ENCODE results near the gene PRPF38A. TPM values are rescaled to one million over a fixed set of nuclear protein-coding genes. Genes with fewer than 3 reads are reported as not detected.

PRPF38A gene, protein sequence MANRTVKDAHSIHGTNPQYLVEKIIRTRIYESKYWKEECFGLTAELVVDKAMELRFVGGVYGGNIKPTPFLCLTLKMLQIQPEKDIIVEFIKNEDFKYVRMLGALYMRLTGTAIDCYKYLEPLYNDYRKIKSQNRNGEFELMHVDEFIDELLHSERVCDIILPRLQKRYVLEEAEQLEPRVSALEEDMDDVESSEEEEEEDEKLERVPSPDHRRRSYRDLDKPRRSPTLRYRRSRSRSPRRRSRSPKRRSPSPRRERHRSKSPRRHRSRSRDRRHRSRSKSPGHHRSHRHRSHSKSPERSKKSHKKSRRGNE
- total RNA-seq: 10 to 100 TPM in 5 of 6 donors, 1 to 10 TPM in 1; 2.7 to 39.6 (median 16.3) TPM

DNA sequence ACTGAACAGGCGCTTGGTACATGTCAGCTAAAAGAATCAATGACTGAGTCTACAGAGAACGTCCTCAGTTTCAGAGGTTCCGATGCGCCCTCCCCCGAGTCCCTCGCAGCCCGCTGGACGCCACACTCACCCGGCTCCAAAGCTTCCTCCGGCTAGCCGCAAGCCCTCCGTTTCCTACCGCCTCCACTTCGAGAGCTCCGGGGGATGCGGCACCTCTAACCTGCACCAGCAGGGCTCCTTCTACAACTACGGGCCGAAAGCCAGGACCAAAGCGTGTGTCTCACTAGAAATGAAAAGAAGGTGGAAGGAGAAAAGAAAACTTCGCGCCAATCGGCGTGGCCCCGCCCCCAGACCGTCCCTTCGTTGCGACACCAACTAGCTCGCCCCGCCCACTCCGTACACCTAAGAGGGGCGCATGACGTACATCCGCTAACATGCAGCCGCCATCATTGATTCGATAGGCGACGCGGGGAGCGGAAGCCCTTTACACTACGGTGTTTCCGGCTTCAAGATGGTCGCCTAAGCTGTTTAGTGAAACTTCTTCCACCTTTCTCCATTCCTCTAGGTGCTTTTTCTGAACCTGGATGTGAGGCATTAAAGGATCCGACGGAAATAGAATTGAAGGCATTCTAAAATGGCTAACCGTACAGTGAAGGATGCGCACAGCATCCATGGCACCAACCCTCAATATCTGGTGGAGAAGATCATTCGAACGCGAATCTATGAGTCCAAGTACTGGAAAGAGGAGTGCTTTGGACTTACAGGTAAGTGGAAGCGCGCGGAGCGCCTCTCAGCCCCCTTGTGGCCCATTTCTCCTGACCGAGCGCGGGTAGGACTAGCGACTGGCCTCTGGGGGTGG is at the start of gene PRPF38A, which contains the start of gene ORC1:
PRPF38A (plus strand) TSS at position 487 of the 859 bp plus-strand sequence; CDS start at position 635, 148 bp downstream.
ORC1 (minus strand) TSS at position 308 of the 859 bp plus-strand sequence. CDS start 2,200 bp downstream, outside the sequence.
- peaks cover 20 to 27% (median 26%) of the 10 kb centered on the region in 4 donors for H3K4me1 ChIP-seq
- no peaks in the 10 kb centered on the region for H3K27me3 ChIP-seq
- H3K27ac ChIP-seq: peak within 1 kb of the TSS; percentile 86 to 96 (median 90)
- no peaks in the 10 kb centered on the region for H3K9me3 ChIP-seq
- H3K36me3 ChIP-seq: peaks cover 11 to 36% (median 18%) of the 10 kb centered on the region in 4 donors
- TF ChIP-seq POLR2A (IDR thresholded peaks at IDR 0.05): peak in 3 of 4 donors; percentile 48 to 82 (median 62)
- TF ChIP-seq POLR2AphosphoS5 (IDR thresholded peaks at IDR 0.05): peak; percentile 92 to 93
- no peak for TF ChIP-seq EP300 (IDR thresholded peaks at IDR 0.05)
- TF ChIP-seq, protein P1, sequence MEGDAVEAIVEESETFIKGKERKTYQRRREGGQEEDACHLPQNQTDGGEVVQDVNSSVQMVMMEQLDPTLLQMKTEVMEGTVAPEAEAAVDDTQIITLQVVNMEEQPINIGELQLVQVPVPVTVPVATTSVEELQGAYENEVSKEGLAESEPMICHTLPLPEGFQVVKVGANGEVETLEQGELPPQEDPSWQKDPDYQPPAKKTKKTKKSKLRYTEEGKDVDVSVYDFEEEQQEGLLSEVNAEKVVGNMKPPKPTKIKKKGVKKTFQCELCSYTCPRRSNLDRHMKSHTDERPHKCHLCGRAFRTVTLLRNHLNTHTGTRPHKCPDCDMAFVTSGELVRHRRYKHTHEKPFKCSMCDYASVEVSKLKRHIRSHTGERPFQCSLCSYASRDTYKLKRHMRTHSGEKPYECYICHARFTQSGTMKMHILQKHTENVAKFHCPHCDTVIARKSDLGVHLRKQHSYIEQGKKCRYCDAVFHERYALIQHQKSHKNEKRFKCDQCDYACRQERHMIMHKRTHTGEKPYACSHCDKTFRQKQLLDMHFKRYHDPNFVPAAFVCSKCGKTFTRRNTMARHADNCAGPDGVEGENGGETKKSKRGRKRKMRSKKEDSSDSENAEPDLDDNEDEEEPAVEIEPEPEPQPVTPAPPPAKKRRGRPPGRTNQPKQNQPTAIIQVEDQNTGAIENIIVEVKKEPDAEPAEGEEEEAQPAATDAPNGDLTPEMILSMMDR (IDR thresholded peaks at IDR 0.05): peak; percentile 26 to 86 (median 46)
- 0 to 1% methylated on average over 39 to 57 of the region's 57 CpGs for WGBS, 2 donors
- DNase-seq (peak; percentile 96 to 97), ATAC-seq (ENCODE audit: low FRiP score in 2 of 2) (peak; percentile 99 to 100)
- H3K4me3 ChIP-seq: peak within 1 kb of the TSS; percentile 68 to 84 (median 82)

DNA sequence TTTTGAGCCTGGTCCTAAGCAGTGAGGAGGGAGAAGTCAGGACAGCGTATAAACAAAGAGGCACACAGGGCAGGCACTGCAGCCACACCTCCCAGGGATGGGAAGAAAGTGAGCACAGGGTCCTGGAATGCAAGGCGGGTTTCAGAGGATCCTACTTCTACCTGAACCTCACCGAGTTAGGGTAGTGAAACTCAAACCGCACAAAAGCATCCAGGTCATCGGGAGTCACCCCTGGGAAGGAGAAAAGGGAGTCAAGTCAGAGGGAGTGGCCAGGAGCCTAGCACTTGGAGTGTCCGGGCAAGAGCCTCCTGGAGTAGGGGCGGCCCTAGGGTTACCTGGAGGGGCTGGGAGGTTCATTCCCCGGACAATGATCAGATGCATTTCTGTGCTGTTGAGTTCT is 49.0 kb upstream of the PRPF38A start:
- no peak overlapping the region for H3K27ac ChIP-seq

DNA sequence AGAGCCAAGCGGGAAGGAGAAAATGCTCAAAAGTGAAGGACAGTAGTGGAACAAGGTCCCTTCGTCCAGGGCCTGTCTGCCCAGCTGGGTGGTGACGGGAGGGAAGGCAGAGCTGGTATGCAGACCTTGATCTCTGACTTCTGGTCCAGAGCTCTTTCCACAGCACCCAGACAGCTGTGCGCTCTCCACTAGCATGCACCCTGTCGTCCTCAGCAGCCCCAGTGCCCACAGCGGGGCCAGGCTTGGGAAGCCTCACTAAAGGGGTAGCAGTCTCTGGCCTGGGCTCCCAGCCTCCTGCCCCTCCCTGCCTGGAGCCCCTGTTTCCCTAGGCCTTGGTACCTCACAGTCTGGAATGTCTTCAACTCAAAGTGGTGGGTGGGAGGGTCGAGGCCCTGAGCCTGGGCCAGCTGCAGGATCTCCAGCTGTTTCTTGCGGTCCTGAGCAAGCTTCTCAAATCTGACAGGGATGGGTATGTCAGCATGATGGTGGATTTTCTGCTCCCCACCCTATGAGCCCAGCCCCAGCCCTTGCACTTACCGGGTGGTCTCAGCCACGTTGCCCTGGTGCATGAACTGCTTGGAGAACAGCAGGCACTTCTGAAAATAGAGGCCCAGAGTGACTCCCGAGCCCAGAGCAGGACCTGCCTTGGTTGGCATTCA is 48.4 kb upstream of the PRPF38A start:
- ATAC-seq (ENCODE audit: low FRiP score in 2 of 2) (no peak), DNase-seq (peak in 1 of 2 donors; percentile 57)
- no peak overlapping the region for H3K4me3 ChIP-seq
- TF ChIP-seq POLR2AphosphoS5 (IDR thresholded peaks at IDR 0.05) (no peak), EP300 (IDR thresholded peaks at IDR 0.05) (no peak), POLR2A (IDR thresholded peaks at IDR 0.05) (no peak)
- TF ChIP-seq, protein P1 (IDR thresholded peaks at IDR 0.05): no peak
- H3K27me3 ChIP-seq: no peaks in the 10 kb centered on the region
- H3K9me3 ChIP-seq: no peaks in the 10 kb centered on the region
- 91 to 95% methylated on average over 9 of the region's 11 CpGs for WGBS, 2 donors
- no peaks in the 10 kb centered on the region for H3K4me1 ChIP-seq
- H3K36me3 ChIP-seq: peaks cover 73 to 99% (median 87%) of the 10 kb centered on the region in 4 donors
- no peak overlapping the region for H3K27ac ChIP-seq

More for the DNA sequence above, 49.0 kb upstream of the PRPF38A start:
- no peak for ATAC-seq (ENCODE audit: low FRiP score in 2 of 2)
- no peaks in the 10 kb centered on the region for H3K4me1 ChIP-seq
- no peak for DNase-seq
- 95 to 96% methylated on average over 8 of the region's 8 CpGs for WGBS, 2 donors
- H3K9me3 ChIP-seq: no peaks in the 10 kb centered on the region
- H3K27me3 ChIP-seq: no peaks in the 10 kb centered on the region
- no peak overlapping the region for H3K4me3 ChIP-seq
- TF ChIP-seq, protein P1 (IDR thresholded peaks at IDR 0.05): no peak
- TF ChIP-seq POLR2AphosphoS5 (IDR thresholded peaks at IDR 0.05): no peak
- TF ChIP-seq POLR2A (IDR thresholded peaks at IDR 0.05): no peak
- no peak for TF ChIP-seq EP300 (IDR thresholded peaks at IDR 0.05)
- peaks cover 68 to 99% (median 84%) of the 10 kb centered on the region in 4 donors for H3K36me3 ChIP-seq

DNA sequence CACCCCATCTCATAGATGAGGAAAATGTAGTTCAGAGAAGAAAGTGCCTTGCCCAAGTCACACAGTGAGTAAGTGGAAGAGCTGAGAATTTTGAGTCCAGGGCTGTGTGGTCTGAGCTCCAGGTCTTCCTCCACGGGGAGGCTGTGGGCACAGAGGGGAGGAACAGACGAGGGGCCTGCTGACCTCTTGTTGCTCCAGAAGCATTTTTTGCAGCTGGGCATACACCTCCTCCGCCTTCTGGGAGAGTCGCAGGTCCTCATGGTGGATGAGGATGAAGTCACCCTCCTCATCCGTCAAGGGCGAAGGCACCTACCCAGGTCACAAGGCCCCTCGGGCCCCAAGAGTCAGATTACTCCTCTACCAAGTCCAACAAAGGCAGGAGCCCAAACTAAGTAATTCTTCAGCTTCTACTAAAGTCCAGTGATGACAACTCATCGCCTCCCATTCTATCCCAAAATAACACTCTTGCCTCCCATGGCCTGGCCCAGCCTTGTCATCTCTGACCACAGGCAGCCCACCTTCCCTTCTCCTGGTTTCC is 47.5 kb upstream of the PRPF38A start:
- TF ChIP-seq POLR2A (IDR thresholded peaks at IDR 0.05): no peak
- no peak for TF ChIP-seq EP300 (IDR thresholded peaks at IDR 0.05)
- TF ChIP-seq, protein P1 (IDR thresholded peaks at IDR 0.05): no peak
- no peak for TF ChIP-seq POLR2AphosphoS5 (IDR thresholded peaks at IDR 0.05)
- peaks cover 77 to 100% (median 96%) of the 10 kb centered on the region in 4 donors for H3K36me3 ChIP-seq
- ATAC-seq (ENCODE audit: low FRiP score in 2 of 2) (no peak), DNase-seq (no peak)
- no peaks in the 10 kb centered on the region for H3K27me3 ChIP-seq
- H3K27ac ChIP-seq: no peak overlapping the region
- H3K4me3 ChIP-seq: no peak overlapping the region
- no peaks in the 10 kb centered on the region for H3K9me3 ChIP-seq
- WGBS, 2 donors: 91 to 95% methylated on average over 7 to 8 of the region's 8 CpGs
- no peaks in the 10 kb centered on the region for H3K4me1 ChIP-seq

All from upper lobe of left lung (tissue), 6 donors.